ENCODE measurements around the gene DPH6.
"Not testable (repeated sequence)": the region's sequence is repeated elsewhere in the genome, so short reads cannot be mapped to it uniquely, and the experiment has no call there.

DPH6 gene

DNA sequence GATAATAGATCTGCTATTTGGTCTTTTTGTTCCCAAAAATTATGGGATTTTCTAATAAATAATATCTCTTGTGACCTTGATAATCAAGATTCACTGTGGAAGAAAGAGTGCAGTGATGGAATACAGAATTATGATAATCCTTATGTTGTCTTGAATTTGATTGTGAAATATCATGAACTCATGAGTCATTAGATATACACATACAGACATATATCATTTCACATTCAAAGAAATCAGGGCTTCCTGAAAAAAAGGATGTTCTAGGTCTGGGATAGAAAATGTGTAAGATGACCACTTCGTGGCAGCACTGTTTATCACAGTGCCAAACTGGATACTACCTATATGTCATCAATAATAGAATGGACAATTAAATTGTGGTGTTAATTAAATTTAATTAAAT, 97.7 kb downstream of the DPH6 start:
- DNase-seq (ENCODE audit: extremely low read depth, low read depth): no peak
- H3K4me3 ChIP-seq (replicated peaks; ENCODE audit: low read depth, low read length): no peak overlapping the region
- TF ChIP-seq, protein P1, sequence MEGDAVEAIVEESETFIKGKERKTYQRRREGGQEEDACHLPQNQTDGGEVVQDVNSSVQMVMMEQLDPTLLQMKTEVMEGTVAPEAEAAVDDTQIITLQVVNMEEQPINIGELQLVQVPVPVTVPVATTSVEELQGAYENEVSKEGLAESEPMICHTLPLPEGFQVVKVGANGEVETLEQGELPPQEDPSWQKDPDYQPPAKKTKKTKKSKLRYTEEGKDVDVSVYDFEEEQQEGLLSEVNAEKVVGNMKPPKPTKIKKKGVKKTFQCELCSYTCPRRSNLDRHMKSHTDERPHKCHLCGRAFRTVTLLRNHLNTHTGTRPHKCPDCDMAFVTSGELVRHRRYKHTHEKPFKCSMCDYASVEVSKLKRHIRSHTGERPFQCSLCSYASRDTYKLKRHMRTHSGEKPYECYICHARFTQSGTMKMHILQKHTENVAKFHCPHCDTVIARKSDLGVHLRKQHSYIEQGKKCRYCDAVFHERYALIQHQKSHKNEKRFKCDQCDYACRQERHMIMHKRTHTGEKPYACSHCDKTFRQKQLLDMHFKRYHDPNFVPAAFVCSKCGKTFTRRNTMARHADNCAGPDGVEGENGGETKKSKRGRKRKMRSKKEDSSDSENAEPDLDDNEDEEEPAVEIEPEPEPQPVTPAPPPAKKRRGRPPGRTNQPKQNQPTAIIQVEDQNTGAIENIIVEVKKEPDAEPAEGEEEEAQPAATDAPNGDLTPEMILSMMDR (IDR thresholded peaks at IDR 0.05; ENCODE audit: low read depth, low read length, missing control alignments): no peak

DNA sequence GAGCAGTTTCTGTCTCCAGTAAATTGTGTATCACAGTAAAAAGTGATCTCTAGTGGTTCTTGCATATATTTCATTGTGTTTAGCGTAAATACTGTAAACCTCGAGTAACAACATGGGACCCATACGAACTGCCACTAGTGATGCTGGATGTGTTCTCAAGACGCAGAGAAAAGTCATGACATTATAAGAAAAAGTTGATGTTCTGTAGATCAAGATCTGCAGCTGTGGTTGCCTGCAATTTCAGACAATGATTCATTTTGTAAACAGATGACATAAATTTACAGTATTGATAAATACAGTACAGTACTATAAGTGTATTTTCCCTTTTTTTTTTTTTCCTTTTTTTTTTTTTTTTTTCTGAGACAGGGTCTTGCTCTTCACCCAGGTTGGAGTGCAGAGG, 100.1 kb downstream of the DPH6 start:
- TF ChIP-seq, protein P1 (IDR thresholded peaks at IDR 0.05; ENCODE audit: low read depth, low read length, missing control alignments): no peak
- no peak for DNase-seq (ENCODE audit: extremely low read depth, low read depth)
- no peak overlapping the region for H3K4me3 ChIP-seq (replicated peaks; ENCODE audit: low read depth, low read length)

DNA sequence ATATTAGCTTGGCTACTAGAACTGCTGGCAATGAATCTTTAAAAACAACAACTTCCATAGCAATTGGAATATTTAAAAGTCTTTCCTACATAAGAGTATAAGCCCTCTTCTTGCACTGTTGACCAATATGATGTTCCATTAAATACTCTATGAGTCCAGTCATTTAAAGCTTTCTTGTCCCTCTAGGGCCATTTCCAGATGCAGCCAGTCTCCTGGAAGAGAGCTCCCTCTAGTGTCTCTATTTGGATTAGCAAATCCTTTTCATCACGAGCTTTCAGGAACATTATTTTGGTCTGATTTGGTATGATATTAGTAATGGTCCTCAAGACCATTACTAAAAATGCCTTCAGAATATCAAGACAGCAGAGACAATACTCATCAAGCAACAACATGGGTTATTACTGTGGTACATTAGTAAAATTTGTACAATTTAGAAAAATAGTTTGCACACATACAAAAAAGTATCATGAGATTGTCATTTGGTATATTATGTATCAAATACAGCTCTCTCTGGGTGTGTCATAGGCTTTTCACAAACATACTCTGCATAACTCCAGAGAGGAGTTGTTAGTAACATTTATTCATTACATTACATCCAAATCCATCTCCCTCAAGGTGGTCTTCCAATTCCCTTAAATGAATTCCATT, 101.3 kb downstream of the DPH6 start:
- DNase-seq (ENCODE audit: extremely low read depth, low read depth): peak; percentile 45
- TF ChIP-seq, protein P1 (IDR thresholded peaks at IDR 0.05; ENCODE audit: low read depth, low read length, missing control alignments): peak; percentile 78

DNA sequence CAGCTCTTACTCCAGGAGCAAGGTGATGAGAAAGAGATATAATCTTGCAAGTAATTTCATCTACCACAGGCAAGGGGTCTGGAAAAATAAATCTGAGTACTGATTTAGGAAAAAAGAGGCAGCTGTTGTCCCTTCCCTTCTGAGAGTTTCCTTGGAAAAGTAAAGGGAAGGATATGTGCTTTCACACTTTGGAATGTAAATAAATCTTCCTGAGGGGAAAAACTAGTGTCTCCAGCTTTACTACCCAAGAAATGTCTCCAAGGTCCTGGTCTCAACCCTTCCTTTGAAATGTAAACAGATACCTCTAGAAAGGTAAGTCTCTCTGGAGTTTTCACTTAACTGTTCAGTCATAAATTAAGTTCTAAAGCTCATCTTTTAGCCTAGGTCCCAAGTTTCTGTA, 102.6 kb downstream of the DPH6 start:
- no peak overlapping the region for H3K4me3 ChIP-seq (replicated peaks; ENCODE audit: low read depth, low read length)
- TF ChIP-seq, protein P1 (IDR thresholded peaks at IDR 0.05; ENCODE audit: low read depth, low read length, missing control alignments): no peak
- no peak for DNase-seq (ENCODE audit: extremely low read depth, low read depth)

More for the DNA sequence above, 101.3 kb downstream of the DPH6 start:
- H3K4me3 ChIP-seq (replicated peaks; ENCODE audit: low read depth, low read length): no peak overlapping the region

DNA sequence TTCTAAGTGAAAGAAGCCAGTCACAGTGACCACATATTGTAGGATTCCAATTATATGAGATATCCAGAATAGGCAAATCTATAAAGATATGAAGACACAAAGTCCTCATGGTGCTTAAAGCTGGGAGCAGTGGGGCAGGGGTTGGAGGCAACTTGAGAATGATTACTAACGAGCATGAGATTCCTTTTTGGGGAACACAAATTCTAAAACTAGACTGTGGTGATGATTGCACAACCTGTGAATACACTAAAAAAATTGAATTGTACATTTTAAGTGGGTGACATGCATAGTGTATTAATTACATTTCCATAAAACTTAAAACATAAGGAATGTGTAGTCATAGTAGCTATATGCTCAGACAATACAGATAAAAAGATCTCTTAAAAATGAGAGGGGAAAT, 103.2 kb downstream of the DPH6 start:
- no peak overlapping the region for H3K4me3 ChIP-seq (replicated peaks; ENCODE audit: low read depth, low read length)
- TF ChIP-seq, protein P1 (IDR thresholded peaks at IDR 0.05; ENCODE audit: low read depth, low read length, missing control alignments): no peak
- no peak for DNase-seq (ENCODE audit: extremely low read depth, low read depth)

DNA sequence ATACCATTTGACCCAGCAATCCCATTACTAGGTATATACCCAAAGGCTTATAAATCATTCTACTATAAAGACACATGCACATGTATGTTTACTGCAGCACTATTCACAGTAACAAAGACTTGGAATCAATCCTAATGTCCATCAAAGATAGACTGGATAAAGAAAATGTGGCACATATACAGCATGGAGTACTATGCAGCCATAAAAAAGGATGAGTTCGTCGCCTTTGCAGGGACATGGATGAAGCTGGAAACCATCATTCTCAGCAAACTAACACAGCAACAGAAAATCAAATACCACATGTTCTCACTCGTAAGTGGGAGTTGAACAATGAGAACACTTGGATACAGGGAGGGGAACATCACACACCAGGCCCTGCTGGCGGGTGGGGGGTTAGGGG, 104.7 kb downstream of the DPH6 start:
- H3K4me3 ChIP-seq (replicated peaks; ENCODE audit: low read depth, low read length); DNase-seq (ENCODE audit: extremely low read depth, low read depth): not testable (repeated sequence)

DNA sequence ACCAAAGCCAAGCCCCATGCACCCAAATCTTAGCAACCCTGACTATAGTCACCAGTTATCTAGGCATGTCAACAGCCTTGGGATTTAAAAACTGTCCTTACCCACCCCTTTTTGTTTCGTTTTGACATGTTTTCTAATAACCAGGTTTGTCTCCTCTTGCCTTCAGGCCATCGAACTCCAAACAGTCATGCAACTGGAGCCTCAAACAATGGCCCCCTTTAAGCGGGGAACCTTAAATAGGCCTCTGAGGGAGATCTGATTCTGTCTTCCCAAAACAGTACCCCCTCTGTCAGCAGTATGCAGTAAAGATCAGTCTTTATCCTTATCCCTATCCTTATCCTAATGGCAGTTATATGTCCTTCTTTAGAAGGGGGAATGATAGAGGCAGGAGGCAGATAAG, 105.7 kb downstream of the DPH6 start:
- TF ChIP-seq, protein P1 (IDR thresholded peaks at IDR 0.05; ENCODE audit: low read depth, low read length, missing control alignments): no peak
- DNase-seq (ENCODE audit: extremely low read depth, low read depth): no peak
- no peak overlapping the region for H3K4me3 ChIP-seq (replicated peaks; ENCODE audit: low read depth, low read length)
